GM23338 (cell line): Measurements from ENCODE around the gene FYB2. TPM values are rescaled to one million over a fixed set of nuclear protein-coding genes. Genes with fewer than 3 reads are reported as not detected.

Source experiments
- ATAC-seq: fragments of 200-7000 bp; cut with Tn5 transposase; 3 replicates; pipeline ENCODE4 v1.9.1; 2020
- DNase-seq: peaks from one replicate; pipeline ENCODE4 v3.0.0-alpha.2; 2015; ENCODE audit warnings: low spot score
- H2AFZ ChIP-seq: fragments of 200-600 bp; sonication (generic); 2 replicates; pipeline ENCODE4 v1.8.0; 2016; ENCODE audit warnings: antibody characterized with exemption, mild to moderate bottlenecking, moderate library complexity
- H3F3A ChIP-seq: fragments of 200-600 bp; sonication (generic); replicated peaks from 2 replicates; pipeline ENCODE4 v1.8.0; 2017; ENCODE audit warnings: antibody characterized with exemption, mixed run types, low read depth
- H3K27ac ChIP-seq: fragments of 200-600 bp; sonication (generic); 2 replicates; pipeline ENCODE4 v1.6.1; 2016; ENCODE audit warnings: low read depth
- H3K27me3 ChIP-seq: fragments of 200-600 bp; sonication (generic); 2 replicates; pipeline ENCODE4 v1.8.0; 2016; ENCODE audit warnings: mild to moderate bottlenecking, mixed run types, moderate library complexity; ENCODE audit not compliant: insufficient read depth
- H3K36me3 ChIP-seq: fragments of 200-600 bp; sonication (generic); 2 replicates; pipeline ENCODE4 v1.8.0; 2016; ENCODE audit warnings: mild to moderate bottlenecking; ENCODE audit not compliant: insufficient read depth
- H3K4me1 ChIP-seq: fragments of 200-600 bp; sonication (generic); 2 replicates; pipeline ENCODE4 v1.8.0; 2016; ENCODE audit warnings: mild to moderate bottlenecking, moderate library complexity; ENCODE audit not compliant: insufficient read depth
- H3K4me2 ChIP-seq: fragments of 200-600 bp; sonication (generic); 2 replicates; pipeline ENCODE4 v1.7.1; 2017; ENCODE audit warnings: mixed run types
- H3K4me3 ChIP-seq: fragments of 200-600 bp; sonication (generic); 2 replicates; pipeline ENCODE4 v1.6.1; 2016; ENCODE audit warnings: mixed run types
- H3K79me2 ChIP-seq: fragments of 200-600 bp; sonication (generic); replicated peaks from 2 replicates; pipeline ENCODE4 v1.8.0; 2017; ENCODE audit warnings: mild to moderate bottlenecking; ENCODE audit not compliant: insufficient read depth
- H3K9me2 ChIP-seq: fragments of 200-600 bp; sonication (generic); 2 replicates; pipeline ENCODE4 v1.8.0; 2017; ENCODE audit not compliant: insufficient read depth
- H4K20me1 ChIP-seq: fragments of 200-600 bp; sonication (generic); replicated peaks from 2 replicates; pipeline ENCODE4 v1.8.0; 2017; ENCODE audit warnings: mild to moderate bottlenecking; ENCODE audit not compliant: insufficient read depth
- H3K27ac Mint-ChIP-seq: 2 replicates; pipeline ENCODE4 v1.8.0; 2020; ENCODE audit warnings: inconsistent platforms, mild to moderate bottlenecking, moderate library complexity, mixed read lengths
- H3K27me3 Mint-ChIP-seq: 3 replicates; pipeline ENCODE4 v1.8.0; 2022; ENCODE audit warnings: low read depth, mild to moderate bottlenecking, moderate library complexity, mixed read lengths, inconsistent platforms; ENCODE audit not compliant: insufficient read depth, poor library complexity
- H3K36me3 Mint-ChIP-seq: 3 replicates; pipeline ENCODE4 v1.8.0; 2021; ENCODE audit warnings: low read depth, mild to moderate bottlenecking, inconsistent platforms, moderate library complexity, mixed read lengths
- H3K4me1 Mint-ChIP-seq: 3 replicates; pipeline ENCODE4 v1.8.0; 2020; ENCODE audit warnings: mild to moderate bottlenecking, inconsistent platforms, mixed read lengths
- H3K4me3 Mint-ChIP-seq: 3 replicates; pipeline ENCODE4 v1.8.0; 2021; ENCODE audit warnings: moderate library complexity, mild to moderate bottlenecking, inconsistent platforms, mixed read lengths
- H3K9me3 Mint-ChIP-seq: 3 replicates; pipeline ENCODE4 v1.8.0; 2020; ENCODE audit warnings: moderate library complexity, mild to moderate bottlenecking, inconsistent platforms, mixed read lengths
- CREB1 ChIP-seq: fragments of 250-450 bp; sonication (Bioruptor Pico); IDR thresholded peaks from 2 replicates; pipeline ENCODE4 v1.5.0; 2020; ENCODE audit warnings: low read depth, mild to moderate bottlenecking, moderate library complexity
- CTCF ChIP-seq, 2 experiments: fragments of 200-600 bp in 1 of 2; sonication (generic) in 1 of 2; conservative IDR thresholded peaks; 2 replicates each; pipeline versions ENCODE4 v1.5.1 to v1.6.1; 2016 to 2017; ENCODE audit warnings: antibody characterized with exemption in 2 of 2, low read depth in 2 of 2, mild to moderate bottlenecking in 2 of 2, moderate library complexity in 1 of 2
- EZH2 ChIP-seq: fragments of 200-600 bp; sonication (generic); IDR thresholded peaks from one replicate; pipeline ENCODE4 v1.8.0; 2017; ENCODE audit warnings: antibody characterized with exemption, mild to moderate bottlenecking, low read depth; ENCODE audit not compliant: unreplicated experiment
- EZH2phosphoT487 ChIP-seq: fragments of 200-600 bp; sonication (generic); IDR thresholded peaks from one replicate; pipeline ENCODE4 v1.8.1; 2018; ENCODE audit warnings: antibody characterized with exemption; ENCODE audit not compliant: unreplicated experiment
- JUNB ChIP-seq: IDR thresholded peaks from one replicate; pipeline ENCODE4 v1.6.1; 2016; ENCODE audit warnings: antibody characterized with exemption; ENCODE audit not compliant: unreplicated experiment
- NANOG ChIP-seq: IDR thresholded peaks from 2 replicates; pipeline ENCODE4 v1.6.1; 2016; ENCODE audit warnings: antibody characterized with exemption, borderline replicate concordance
- POLR2AphosphoS5 ChIP-seq: IDR thresholded peaks from 2 replicates; pipeline ENCODE4 v1.6.1; 2016; ENCODE audit warnings: antibody characterized with exemption, low read depth
- REST ChIP-seq: IDR thresholded peaks from one replicate; pipeline ENCODE4 v1.6.1; 2018; ENCODE audit warnings: antibody characterized with exemption; ENCODE audit not compliant: unreplicated experiment
- STAT1 ChIP-seq: IDR thresholded peaks from one replicate; pipeline ENCODE4 v1.6.1; 2016; ENCODE audit warnings: antibody characterized with exemption; ENCODE audit not compliant: unreplicated experiment
- ZNF114 ChIP-seq: fragments of 250-450 bp; sonication (Bioruptor Pico); IDR thresholded peaks from 2 replicates; pipeline ENCODE4 v1.5.0; 2020; ENCODE audit warnings: mild to moderate bottlenecking, moderate library complexity
- ZNF331 ChIP-seq: fragments of 250-450 bp; sonication (Bioruptor Pico); IDR thresholded peaks from 2 replicates; pipeline ENCODE4 v1.5.0; 2020; ENCODE audit warnings: low read depth, mild to moderate bottlenecking, moderate library complexity
- ZNF462 ChIP-seq: fragments of 250-450 bp; sonication (Bioruptor Pico); IDR thresholded peaks from 2 replicates; pipeline ENCODE4 v1.5.0; 2020; ENCODE audit warnings: mild to moderate bottlenecking, moderate library complexity
- polyA plus RNA-seq: library from polyadenylated mRNA; unstranded; fragments of >200 nt; fragmentation: Nextera tagmentation; extraction: Ambion mirVana; gene quantifications from 2 replicates; pipeline ENCODE4 v1.2.1, GENCODE V29; 2016
- total RNA-seq: library from RNA; depleted of rRNA; stranded (reverse); fragments of >200 nt; shearing (Covaris generic); gene quantifications from 2 replicates; pipeline ENCODE4 v1.2.3, GENCODE V29; 2014
- TF ChIP-seq, protein P1 (sequence below): IDR thresholded peaks from 2 replicates; pipeline ENCODE4 v1.6.1; 2016; ENCODE audit warnings: antibody characterized with exemption

FYB2 gene
- total and polyA plus RNA-seq, 2 experiments from 2014 or later, result 0.39 TPM; not detected in 1

GRCh38 chr1:56672579-56672978 is 146.6 kb downstream of the FYB2 start:
- Histone ChIP-seq H4K20me1 (no peaks in the 10 kb centered on the region), H3K4me2 (no peak overlapping the region), H3K36me3 (no peaks in the 10 kb centered on the region), H3K4me1 (no peaks in the 10 kb centered on the region), H3K79me2 (no peaks in the 10 kb centered on the region), H3K4me3 (no peak overlapping the region), H3K9me2 (no peaks in the 10 kb centered on the region), H3F3A (no peaks in the 10 kb centered on the region), H3K27me3 (no peaks in the 10 kb centered on the region), H3K27ac (no peak overlapping the region), H2AFZ (no peak overlapping the region)
- H3K36me3 Mint-ChIP-seq, result no peaks in the 10 kb centered on the region
- no peak for ATAC-seq
- no peaks in the 10 kb centered on the region for H3K9me3 Mint-ChIP-seq
- no peaks in the 10 kb centered on the region for H3K4me1 Mint-ChIP-seq
- no peaks in the 10 kb centered on the region for H3K27me3 Mint-ChIP-seq
- no peak overlapping the region for H3K4me3 Mint-ChIP-seq
- H3K27ac Mint-ChIP-seq, result no peak overlapping the region
- no peak for DNase-seq
- TF ChIP-seq, protein P1, sequence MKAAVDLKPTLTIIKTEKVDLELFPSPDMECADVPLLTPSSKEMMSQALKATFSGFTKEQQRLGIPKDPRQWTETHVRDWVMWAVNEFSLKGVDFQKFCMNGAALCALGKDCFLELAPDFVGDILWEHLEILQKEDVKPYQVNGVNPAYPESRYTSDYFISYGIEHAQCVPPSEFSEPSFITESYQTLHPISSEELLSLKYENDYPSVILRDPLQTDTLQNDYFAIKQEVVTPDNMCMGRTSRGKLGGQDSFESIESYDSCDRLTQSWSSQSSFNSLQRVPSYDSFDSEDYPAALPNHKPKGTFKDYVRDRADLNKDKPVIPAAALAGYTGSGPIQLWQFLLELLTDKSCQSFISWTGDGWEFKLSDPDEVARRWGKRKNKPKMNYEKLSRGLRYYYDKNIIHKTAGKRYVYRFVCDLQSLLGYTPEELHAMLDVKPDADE, result no peak
- no peak for TF ChIP-seq EZH2phosphoT487
- no peak for TF ChIP-seq NANOG
- TF ChIP-seq ZNF331 (CRISPR knock-in tag), result no peak
- TF ChIP-seq CTCF (conservative IDR thresholded peaks at IDR 0.05; ENCODE audit: low read depth in 2 of 2), result no peak
- no peak for TF ChIP-seq ZNF462 (CRISPR knock-in tag)
- TF ChIP-seq CREB1, result no peak
- TF ChIP-seq STAT1, result no peak
- no peak for TF ChIP-seq ZNF114
- no peak for TF ChIP-seq POLR2AphosphoS5
- TF ChIP-seq JUNB, result no peak
- no peak for TF ChIP-seq EZH2
- TF ChIP-seq REST, result no peak
